M059J (cell line): ENCODE data around the gene HIVEP3. TPM values are rescaled to one million over a fixed set of nuclear protein-coding genes. Genes with fewer than 3 reads are reported as not detected.

Experiments
- DNase-seq: peaks from one replicate; pipeline ENCODE4 v3.0.0-alpha.2; 2012; ENCODE audit warnings: low read depth
- total RNA-seq: library from RNA; depleted of rRNA; stranded (reverse); fragments of >200 nt; shearing (Covaris generic); gene quantifications from 2 replicates; pipeline ENCODE4 v1.2.3, GENCODE V29; 2014

HIVEP3 gene
- total RNA-seq, 1 experiment from 2014 or later = 4.2 TPM

- DNase-seq = no peak
Observed at GRCh38 chr1:41535716-41536115, 383.0 kb downstream of the HIVEP3 start.

GRCh38 chr1:41535276-41535675 lies 383.4 kb downstream of the HIVEP3 start:
- no peak for DNase-seq

GRCh38 chr1:41534181-41535076 lies 384.3 kb downstream of the HIVEP3 start:
- no peak for DNase-seq

- no peak for DNase-seq
Observed at GRCh38 chr1:41533731-41534080, 385.0 kb downstream of the HIVEP3 start.

DNA sequence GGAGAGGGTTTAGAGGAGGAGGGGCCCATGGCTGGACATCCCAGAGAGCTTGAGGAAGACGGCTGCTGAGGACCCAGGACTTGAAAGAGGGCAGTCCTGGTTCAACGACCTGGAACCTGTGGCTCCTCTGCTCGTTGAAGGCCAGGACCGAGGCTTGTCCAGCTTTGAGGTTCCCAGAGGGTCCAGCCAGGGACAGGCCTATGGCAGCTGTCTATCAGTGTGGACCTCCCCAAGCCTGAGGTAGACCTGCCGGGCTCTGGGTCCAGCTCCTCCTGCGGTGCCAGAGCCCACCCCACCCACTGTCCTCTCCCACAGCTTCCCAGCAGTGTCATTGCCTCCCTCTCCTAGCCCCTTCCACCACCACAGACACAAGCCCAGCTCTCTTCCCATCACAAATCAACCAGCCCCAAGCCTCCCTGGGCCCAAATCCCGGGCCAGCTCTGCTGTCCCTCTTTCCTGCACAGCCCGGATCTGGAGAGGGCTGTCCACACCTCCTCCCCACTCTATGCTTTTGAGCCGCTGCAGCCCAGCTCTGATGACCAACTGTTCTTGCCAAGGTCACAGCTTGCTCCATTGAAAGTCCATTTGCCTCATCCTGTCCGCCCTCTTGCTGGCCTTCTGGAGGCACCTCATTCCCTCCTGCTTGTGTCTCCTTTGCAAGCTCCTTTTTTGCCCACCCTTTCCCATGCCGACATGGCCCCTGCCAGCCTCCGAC lies 385.5 kb downstream of the HIVEP3 start:
- DNase-seq = no peak

DNA sequence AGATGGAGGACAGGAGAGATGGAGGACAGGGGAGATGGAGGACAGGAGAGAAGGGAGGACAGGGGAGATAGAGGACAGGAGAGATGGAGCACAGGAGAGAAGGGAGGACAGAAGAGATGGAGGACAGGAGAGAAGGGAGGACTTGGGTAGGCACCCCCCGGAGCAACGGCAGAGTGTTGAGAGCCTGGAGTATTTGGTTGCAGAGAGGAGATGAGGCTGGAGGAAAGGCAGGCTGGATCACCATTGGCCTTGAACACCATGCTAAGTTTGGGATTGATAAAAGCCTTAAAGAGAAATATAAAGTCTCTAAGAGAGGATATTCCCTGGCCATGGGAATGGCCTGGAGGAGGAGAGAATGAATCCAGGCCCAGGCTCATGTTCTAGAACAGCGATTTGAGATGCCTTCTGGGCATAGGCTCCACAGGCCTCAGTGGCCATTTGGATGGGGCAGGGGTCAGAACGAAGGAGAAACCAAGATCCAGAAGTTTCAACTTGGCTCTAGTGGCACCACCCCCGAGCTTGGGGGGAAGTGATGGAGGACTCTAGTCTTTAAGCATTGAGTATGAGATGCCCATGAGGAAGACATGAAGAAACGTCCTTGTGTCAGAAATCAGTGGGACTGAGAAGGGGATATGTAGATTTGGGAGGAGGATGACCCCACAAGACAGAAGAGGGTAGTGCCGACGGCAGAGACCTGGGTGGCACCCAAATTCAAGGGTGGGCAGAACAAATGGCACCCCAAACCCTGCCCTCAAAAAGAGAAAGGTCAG lies 386.3 kb downstream of the HIVEP3 start:
- no peak for DNase-seq

GRCh38 chr1:41530411-41530810 lies 388.3 kb downstream of the HIVEP3 start:
- no peak for DNase-seq

GRCh38 chr1:41529621-41530395 lies 388.9 kb downstream of the HIVEP3 start:
- DNase-seq = no peak

DNA sequence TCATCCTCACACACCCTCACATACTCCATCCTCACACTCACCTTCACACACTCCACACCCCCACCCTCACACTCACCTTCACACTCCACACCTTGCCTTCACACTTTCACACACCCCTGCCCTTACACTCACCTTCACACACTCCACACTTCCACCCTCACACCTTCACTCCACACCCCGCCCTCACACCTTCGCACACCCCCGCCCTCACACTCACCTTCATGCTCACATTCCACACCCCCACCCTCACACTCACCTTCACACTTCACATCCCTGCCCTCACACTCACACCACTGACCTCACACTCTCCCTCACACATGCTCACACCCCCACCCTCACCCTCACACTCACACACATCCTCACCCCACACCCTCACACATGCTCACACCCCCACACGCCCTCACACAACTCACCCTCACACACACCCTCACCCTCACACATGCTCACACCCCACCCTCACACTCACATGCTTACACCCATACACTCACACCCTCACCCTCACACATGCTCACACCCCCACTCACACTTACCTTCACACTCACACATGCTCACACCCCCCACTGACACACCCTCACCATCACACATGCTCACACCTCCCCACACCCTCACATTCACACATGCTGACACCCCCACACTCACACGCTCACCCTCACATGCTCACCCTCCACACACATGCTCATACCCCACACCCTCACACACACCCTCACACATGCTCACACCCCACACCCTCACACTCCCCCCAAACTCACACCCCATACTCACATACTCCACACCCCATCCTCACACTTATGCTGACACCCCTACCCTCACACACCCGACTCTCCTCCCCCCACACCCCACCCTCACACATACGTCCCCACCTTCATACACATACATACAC lies 389.8 kb downstream of the HIVEP3 start:
- no peak for DNase-seq

DNA sequence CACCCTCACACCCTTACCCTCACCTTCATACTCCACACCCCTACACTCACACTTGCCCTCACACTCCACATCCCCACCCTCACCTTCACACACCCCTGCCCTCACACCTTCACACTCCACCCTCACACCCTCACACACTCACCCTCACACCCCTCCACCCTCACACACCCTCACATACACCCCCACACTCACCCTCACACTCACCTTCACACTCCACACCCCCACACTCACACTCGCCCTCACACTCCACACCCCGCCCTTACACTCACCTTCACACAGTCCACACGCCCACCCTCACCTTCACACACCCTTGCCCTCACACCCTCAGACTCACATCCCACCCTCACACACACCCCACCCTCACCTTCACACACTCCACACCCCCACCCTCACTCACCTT lies 390.6 kb downstream of the HIVEP3 start:
- DNase-seq = no peak

GRCh38 chr1:41526956-41527561 lies 391.7 kb downstream of the HIVEP3 start:
- DNase-seq = no peak

- no peak for DNase-seq
Observed at GRCh38 chr1:41525891-41526587, 392.7 kb downstream of the HIVEP3 start.

DNA sequence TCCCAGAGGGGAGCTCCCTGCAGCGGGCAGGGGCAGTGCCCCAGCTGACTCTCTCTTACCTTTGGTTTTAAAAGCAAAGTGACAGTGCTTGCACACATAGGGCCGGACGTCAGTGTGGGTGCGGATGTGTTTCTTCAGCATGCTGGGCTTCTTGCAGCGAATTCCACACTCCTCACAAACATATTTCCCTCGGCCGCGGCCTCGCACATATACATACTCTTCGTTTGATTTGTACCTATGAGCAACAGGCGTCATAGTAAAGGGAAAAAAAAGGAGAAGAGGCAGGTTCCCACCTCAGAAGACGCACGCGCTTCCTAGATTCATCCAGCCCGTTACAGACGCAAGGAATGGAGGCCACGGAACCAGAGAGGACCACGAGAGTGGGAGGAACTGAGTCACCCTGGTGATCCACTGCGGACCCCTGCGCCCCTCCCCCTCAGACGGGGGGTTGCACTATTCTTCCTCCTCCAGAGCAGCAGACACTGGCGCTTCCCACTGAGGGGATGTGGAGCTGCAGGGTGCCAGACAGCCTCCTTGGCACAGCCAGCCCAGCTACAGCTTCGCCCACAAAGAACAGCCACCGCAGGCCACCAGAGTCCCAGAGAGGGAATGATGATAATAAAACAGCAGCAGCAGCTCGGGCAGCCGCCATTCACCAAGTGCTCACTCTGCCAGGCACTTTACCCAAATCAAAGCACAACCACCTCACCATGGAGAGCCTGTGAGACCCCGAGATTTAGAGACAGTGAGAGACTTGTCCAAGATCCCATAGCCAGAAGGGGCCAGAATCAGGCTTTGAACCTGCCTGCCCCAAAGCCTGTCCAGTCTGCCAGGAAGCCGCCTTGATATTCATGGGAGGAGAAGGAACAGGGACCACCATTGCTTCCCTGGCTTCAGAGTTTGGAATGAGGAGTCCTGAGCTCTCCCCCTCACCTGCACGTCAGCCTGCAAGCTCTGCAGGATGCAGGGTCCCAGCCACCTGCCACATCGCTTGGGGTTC lies 393.7 kb downstream of the HIVEP3 start:
- no peak for DNase-seq

DNA sequence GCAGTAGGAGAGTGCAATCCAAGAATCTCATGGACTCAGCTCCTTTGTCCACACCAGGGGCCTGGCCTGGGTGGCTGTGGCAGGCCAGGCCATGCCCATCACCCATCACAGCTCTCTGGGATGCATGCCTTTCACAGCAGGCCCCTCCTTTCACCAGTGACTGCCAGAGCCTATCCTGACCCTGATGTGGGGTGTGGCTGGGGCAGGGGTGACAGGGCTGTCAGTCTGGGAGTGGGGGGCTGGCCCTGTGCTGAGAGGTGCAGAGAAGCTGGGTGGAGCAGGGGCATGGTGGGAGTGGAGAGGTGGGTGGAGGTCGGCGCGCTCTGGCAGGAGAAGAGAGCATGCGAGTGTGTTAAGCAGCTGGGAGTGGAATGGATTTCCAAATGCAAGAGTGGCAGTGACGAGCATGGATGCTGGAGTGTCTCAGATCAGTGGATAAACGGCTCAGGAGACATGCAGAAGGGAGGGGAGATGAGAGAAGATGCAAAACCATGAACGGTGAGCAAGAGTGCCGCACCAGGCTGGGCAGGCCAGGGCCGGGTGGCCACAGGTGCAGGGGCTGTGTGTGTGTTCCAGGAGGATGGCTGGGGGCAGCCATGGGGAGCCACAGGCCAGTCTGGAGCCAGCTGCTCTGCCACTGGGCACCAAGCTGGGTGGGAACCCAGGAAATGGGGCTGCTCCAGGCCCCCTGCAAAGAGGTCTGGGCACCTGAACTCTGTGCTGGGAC lies 394.6 kb downstream of the HIVEP3 start:
- DNase-seq = no peak

DNA sequence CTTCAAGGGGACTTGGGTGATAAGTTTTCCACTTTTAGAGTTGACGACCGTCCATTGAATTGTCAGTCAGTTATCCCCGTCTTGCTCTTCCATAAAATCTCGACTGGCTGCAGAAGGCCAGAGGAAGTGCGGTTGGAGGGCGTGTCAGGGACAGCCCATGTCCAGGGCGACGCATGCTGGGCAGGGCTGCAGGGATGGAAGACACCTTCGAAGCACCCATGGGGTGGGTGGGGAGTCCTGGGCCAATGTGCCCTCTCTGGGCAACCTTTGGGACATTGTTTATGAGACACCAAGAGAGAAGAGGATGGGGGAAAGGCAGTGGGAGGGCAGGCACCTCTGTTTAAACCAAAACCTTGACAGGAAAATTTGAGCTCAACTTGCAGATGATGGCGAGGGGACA lies 395.7 kb downstream of the HIVEP3 start:
- DNase-seq = no peak

DNA sequence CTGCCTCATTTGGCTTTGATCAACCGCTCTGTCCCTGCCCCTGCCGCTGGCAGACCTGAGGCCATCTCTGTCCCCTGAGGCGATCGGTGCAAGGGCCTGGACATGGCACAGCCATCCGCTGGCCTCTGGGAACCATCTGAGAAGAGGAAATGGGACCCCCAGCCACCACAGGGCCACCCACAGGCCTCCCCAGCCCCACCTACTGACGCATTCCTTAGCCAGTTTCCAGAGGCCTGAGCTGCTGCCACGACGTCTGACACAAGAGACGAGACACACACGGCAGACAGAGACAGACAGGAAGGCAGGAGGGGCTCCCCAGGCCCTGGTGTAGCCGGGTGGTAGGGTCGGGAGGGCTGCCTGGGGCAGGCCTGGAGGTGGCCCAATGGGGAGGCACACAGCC lies 397.0 kb downstream of the HIVEP3 start:
- DNase-seq = no peak

DNA sequence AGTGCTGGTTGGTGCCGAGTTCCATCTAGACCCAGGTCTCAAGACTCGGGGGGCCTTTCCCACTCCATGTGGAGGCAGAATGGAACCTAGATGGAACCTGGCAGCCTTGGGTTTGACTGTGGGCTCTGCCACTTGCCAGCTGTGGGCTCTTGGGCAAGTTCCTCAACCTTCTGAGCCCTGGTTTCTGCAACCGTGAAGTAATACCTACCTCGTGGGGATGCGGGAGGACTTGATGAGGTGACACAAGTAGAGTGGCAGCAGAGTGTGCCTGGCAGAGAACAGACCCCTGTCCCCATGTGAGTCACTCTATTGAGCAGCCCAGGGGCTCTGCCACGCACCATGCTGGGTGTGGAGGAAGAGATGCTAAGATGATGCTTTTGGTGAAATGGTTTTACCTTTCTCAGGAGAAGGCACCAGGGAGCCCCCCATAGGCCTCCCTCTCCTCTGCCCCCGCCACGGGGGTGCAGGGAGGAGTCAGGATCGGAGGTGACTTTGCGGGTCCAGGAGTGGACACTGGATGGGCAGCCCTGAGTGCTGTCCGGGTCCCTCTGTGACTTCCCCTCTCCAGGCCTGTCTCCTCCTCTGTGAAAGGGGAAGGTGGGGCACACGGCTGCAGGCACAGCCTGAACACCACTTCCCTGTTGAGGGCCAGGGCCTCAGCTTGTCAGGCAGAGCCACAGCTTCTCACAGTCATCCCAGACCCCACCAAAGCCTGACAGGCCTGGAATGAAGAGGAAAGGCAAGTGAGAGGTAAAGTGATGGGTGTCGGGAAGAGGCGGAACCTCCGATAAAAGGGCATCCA lies 397.6 kb downstream of the HIVEP3 start:
- no peak for DNase-seq
